ENCODE results near the gene ARID4B.

DNA sequence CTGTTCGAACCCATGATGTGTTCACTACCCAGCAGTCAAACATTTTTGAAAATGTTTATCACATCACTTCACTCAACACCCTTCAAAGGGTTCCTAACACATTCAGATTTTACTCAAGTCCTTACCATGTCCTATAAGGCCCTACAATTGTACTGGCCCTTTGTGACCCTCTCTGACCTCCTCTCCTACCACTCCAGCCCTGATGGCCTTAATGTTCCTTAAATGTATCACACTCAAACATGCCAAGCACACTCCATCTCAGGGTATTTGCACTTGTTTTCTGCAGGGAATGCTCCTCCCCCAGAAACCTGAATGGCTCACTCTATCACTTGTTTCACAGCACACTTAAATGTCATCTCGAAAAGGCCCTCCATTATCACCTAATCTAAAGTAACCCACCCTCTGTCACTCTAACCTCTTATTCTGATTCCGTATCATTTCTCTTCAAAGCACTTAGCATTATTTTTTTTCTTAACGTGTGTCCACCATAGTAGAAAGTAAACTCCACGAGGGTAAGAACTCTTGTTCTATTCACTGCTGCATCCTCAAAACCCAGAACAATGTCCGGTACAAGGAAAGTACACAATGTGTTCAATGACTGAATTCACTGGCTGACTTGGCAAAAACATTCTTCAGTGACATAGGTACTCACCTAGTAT, 7.3 kb downstream of the ARID4B start:
- TF ChIP-seq, protein P1, sequence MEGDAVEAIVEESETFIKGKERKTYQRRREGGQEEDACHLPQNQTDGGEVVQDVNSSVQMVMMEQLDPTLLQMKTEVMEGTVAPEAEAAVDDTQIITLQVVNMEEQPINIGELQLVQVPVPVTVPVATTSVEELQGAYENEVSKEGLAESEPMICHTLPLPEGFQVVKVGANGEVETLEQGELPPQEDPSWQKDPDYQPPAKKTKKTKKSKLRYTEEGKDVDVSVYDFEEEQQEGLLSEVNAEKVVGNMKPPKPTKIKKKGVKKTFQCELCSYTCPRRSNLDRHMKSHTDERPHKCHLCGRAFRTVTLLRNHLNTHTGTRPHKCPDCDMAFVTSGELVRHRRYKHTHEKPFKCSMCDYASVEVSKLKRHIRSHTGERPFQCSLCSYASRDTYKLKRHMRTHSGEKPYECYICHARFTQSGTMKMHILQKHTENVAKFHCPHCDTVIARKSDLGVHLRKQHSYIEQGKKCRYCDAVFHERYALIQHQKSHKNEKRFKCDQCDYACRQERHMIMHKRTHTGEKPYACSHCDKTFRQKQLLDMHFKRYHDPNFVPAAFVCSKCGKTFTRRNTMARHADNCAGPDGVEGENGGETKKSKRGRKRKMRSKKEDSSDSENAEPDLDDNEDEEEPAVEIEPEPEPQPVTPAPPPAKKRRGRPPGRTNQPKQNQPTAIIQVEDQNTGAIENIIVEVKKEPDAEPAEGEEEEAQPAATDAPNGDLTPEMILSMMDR (IDR thresholded peaks at IDR 0.05 in 2 of 3, conservative IDR thresholded peaks at IDR 0.05 in 1 of 3; ENCODE audit: borderline replicate concordance in 1 of 3, insufficient read depth in 1 of 3, low read depth in 2 of 3, low read length in 2 of 3): no peak
- no peak for TF ChIP-seq ZNF274 (IDR thresholded peaks at IDR 0.05; ENCODE audit: low read depth, low read length)
- TF ChIP-seq POLR2A (IDR thresholded peaks at IDR 0.05; ENCODE audit: borderline replicate concordance, extremely low read depth, insufficient read depth, insufficient read length): no peak
- TF ChIP-seq, protein P2, sequence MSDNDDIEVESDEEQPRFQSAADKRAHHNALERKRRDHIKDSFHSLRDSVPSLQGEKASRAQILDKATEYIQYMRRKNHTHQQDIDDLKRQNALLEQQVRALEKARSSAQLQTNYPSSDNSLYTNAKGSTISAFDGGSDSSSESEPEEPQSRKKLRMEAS (IDR thresholded peaks at IDR 0.05): no peak
- TF ChIP-seq, protein P3, sequence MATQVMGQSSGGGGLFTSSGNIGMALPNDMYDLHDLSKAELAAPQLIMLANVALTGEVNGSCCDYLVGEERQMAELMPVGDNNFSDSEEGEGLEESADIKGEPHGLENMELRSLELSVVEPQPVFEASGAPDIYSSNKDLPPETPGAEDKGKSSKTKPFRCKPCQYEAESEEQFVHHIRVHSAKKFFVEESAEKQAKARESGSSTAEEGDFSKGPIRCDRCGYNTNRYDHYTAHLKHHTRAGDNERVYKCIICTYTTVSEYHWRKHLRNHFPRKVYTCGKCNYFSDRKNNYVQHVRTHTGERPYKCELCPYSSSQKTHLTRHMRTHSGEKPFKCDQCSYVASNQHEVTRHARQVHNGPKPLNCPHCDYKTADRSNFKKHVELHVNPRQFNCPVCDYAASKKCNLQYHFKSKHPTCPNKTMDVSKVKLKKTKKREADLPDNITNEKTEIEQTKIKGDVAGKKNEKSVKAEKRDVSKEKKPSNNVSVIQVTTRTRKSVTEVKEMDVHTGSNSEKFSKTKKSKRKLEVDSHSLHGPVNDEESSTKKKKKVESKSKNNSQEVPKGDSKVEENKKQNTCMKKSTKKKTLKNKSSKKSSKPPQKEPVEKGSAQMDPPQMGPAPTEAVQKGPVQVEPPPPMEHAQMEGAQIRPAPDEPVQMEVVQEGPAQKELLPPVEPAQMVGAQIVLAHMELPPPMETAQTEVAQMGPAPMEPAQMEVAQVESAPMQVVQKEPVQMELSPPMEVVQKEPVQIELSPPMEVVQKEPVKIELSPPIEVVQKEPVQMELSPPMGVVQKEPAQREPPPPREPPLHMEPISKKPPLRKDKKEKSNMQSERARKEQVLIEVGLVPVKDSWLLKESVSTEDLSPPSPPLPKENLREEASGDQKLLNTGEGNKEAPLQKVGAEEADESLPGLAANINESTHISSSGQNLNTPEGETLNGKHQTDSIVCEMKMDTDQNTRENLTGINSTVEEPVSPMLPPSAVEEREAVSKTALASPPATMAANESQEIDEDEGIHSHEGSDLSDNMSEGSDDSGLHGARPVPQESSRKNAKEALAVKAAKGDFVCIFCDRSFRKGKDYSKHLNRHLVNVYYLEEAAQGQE (IDR thresholded peaks at IDR 0.05; ENCODE audit: low read depth): no peak
- no peak for TF ChIP-seq EGR1 (IDR thresholded peaks at IDR 0.05; ENCODE audit: low read depth)
- no peak for TF ChIP-seq FOSL1 (IDR thresholded peaks at IDR 0.05; ENCODE audit: low read depth)
- TF ChIP-seq CEBPB (IDR thresholded peaks at IDR 0.05; ENCODE audit: low read depth): no peak
- TF ChIP-seq POLR2AphosphoS5 (IDR thresholded peaks at IDR 0.05; ENCODE audit: low read depth, low read length): no peak
